H7 (cell line): ENCODE results near the gene NT5C1B. TPM values are rescaled to one million over a fixed set of nuclear protein-coding genes. Genes with fewer than 3 reads are reported as not detected.

Experiments used
- DNase-seq: peaks from one replicate; pipeline ENCODE4 v3.0.0; 2012
- H3K27me3 ChIP-seq: 2 replicates; pipeline ENCODE4 v1.6.0; 2011; ENCODE audit warnings: mild to moderate bottlenecking, low read length; ENCODE audit not compliant: control insufficient read depth, insufficient read depth
- H3K36me3 ChIP-seq: replicated peaks from 2 replicates; pipeline ENCODE4 v1.5.1; 2011; ENCODE audit warnings: low read length; ENCODE audit not compliant: control insufficient read depth, insufficient read depth
- H3K4me3 ChIP-seq: 2 replicates; pipeline ENCODE4 v1.5.1; 2011; ENCODE audit warnings: low read depth, mild to moderate bottlenecking, control low read depth, low read length, moderate library complexity; ENCODE audit not compliant: insufficient read depth
- total RNA-seq: library from RNA; depleted of rRNA; stranded (reverse); fragments of >200 nt; shearing (Covaris generic); gene quantifications from 2 replicates; pipeline ENCODE4 v1.2.3, GENCODE V29; 2014

Gene NT5C1B
- total RNA-seq, 1 experiment from 2014 or later = not detected

GRCh38 chr2:18588049-18588448 lies 1.3 kb downstream of the NT5C1B start:
- no peak for DNase-seq
- no peaks in the 10 kb centered on the region for H3K27me3 ChIP-seq
- no peaks in the 10 kb centered on the region for H3K36me3 ChIP-seq
- no peak overlapping the region for H3K4me3 ChIP-seq

DNA sequence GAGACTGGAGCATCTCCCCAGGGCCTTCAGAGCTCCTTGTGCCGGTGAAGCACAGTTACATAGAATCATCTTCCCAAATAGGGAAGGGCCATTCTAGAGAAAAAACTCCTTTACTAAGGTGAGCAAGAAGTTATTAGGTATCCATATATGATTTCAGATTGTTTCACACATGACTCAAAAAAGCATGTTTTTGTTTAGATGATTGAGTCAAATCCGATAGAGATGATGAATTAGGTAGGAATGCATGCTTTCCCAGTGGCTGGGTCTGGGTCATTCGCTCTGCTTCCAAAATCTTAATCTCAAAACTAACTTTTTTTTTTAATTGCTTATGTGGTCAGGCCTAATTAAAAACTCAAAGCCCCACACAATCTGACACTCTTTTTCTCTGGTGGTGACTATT lies 3.8 kb downstream of the NT5C1B start:
- no peak for DNase-seq
- H3K4me3 ChIP-seq = no peak overlapping the region
- H3K36me3 ChIP-seq = no peaks in the 10 kb centered on the region
- no peaks in the 10 kb centered on the region for H3K27me3 ChIP-seq

DNA sequence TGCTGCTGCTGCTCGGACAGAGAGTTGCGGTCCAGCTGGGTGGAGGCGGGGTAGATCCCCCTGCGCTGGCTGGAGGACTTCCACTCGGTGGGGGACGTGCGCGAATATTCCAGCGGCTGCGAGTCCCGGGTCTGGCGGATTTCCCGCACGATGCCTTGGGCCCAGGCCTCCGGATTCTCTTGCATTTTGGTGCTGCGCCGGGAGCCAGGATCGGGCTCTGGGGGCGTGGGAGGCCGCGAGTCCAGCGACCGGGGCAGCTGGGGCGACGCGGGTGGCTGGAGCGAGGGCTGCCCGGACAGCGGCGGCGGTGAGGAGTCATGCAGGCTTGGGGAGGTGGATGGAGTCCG lies 4.8 kb downstream of the NT5C1B start:
- peak; percentile 6 for DNase-seq
- Histone ChIP-seq H3K36me3 (no peaks in the 10 kb centered on the region), H3K4me3 (no peak overlapping the region), H3K27me3 (no peaks in the 10 kb centered on the region)

- Histone ChIP-seq H3K4me3 (no peak overlapping the region), H3K27me3 (no peaks in the 10 kb centered on the region), H3K36me3 (no peaks in the 10 kb centered on the region)
- DNase-seq = no peak
These were observed 5.3 kb downstream of the NT5C1B start for GRCh38 chr2:18583905-18584607.

- no peaks in the 10 kb centered on the region for H3K27me3 ChIP-seq
- no peaks in the 10 kb centered on the region for H3K36me3 ChIP-seq
- DNase-seq = no peak
- no peak overlapping the region for H3K4me3 ChIP-seq
These were observed 8.8 kb downstream of the NT5C1B start for GRCh38 chr2:18580606-18581005.

GRCh38 chr2:18578033-18578432 lies 11.3 kb downstream of the NT5C1B start:
- H3K27me3 ChIP-seq = no peaks in the 10 kb centered on the region
- H3K4me3 ChIP-seq = no peak overlapping the region
- DNase-seq = no peak
- H3K36me3 ChIP-seq = no peaks in the 10 kb centered on the region

DNA sequence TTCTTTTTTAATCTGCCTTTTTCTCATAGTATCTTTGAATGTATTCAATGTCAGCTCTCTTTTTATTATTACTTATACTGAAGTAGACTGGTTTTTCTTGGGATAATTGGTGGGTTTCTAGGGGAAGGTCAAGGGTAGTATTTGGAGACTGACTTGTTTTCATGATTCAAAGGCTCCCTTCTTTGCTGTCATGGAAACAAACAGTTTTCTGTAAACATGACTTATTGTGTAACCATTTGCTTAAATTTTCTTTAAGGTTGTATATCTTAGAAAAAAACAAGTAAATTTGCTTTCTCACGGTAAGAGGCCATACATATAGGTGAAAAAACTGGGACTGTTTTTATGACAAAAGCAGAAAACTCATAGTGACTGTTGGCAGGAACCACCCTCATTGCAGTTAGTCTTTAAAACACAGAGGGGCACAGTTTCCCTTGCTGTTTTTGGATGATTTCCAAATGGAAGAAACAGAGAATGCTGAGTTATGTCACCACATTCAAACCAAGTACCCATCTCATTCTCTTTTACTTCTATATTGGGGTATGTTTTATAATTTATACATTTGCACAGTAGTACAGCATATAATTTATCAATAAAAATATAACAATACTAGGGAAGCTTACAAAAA lies 23.1 kb downstream of the NT5C1B start:
- DNase-seq = no peak
- Histone ChIP-seq H3K36me3 (no peaks in the 10 kb centered on the region), H3K4me3 (no peak overlapping the region), H3K27me3 (no peaks in the 10 kb centered on the region)

GRCh38 chr2:18560797-18561085 lies 28.6 kb downstream of the NT5C1B start:
- no peaks in the 10 kb centered on the region for H3K36me3 ChIP-seq
- H3K4me3 ChIP-seq = peak overlapping the region; percentile 72
- DNase-seq = no peak
- no peaks in the 10 kb centered on the region for H3K27me3 ChIP-seq

DNA sequence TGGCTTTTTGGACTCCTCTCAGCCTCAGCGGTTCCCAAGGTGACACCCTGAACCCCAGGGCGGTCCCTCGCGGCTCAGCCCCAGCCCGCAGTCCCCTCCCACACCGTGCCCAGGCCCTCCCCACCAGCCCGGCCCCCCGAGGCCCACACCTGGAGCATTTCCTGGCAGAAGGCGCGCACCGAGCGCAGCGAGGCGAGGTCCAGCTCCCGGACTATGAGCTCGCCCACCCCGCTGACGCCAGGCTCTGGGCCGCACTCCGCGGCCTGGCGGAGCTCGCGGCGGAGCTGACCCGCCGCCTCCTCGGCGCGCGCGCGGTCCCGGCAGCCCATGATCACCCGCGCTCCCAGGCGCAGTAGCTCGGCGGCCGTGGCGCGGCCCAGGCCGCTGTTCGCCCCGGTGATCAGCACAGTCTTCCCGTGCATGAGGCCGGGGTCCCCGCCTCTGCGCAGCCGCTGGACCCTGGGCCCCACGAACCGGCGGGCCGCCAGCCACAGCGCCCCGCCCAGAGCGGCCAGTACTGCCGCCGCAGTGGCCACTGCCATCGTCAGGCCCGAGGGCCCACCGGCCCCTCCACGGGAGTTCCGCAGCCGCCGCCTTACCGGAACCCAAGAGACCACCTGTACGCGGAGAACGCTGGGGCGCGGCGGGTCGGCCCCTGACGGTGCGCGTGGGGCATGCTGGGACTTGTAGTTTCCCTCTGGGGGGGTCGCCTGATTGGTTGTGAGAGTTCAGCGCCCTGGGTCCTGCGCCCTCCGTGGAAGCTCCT lies 29.2 kb downstream of the NT5C1B start, which contains the start of gene RDH14:
RDH14 (minus strand) TSS at position 623 of the 766 bp plus-strand sequence; CDS start at position 542, 81 bp downstream.
- Histone ChIP-seq H3K27me3 (no peaks in the 10 kb centered on the region), H3K4me3 (peak within 1 kb of the TSS; percentile 72), H3K36me3 (no peaks in the 10 kb centered on the region; the same call in 1 of the 2 replicates)
- DNase-seq = peak; percentile 88

GRCh38 chr2:18559531-18560030 lies 29.8 kb downstream of the NT5C1B start:
- Histone ChIP-seq H3K36me3 (no peaks in the 10 kb centered on the region; the same call in 1 of the 2 replicates), H3K27me3 (no peaks in the 10 kb centered on the region), H3K4me3 (peak overlapping the region; percentile 72)
- DNase-seq = peak; percentile 7

GRCh38 chr2:18558458-18558857 lies 30.9 kb downstream of the NT5C1B start:
- no peak for DNase-seq
- H3K4me3 ChIP-seq = no peak overlapping the region
- no peaks in the 10 kb centered on the region for H3K27me3 ChIP-seq
- H3K36me3 ChIP-seq = no peaks in the 10 kb centered on the region; the same call in none of the 2 replicates

DNA sequence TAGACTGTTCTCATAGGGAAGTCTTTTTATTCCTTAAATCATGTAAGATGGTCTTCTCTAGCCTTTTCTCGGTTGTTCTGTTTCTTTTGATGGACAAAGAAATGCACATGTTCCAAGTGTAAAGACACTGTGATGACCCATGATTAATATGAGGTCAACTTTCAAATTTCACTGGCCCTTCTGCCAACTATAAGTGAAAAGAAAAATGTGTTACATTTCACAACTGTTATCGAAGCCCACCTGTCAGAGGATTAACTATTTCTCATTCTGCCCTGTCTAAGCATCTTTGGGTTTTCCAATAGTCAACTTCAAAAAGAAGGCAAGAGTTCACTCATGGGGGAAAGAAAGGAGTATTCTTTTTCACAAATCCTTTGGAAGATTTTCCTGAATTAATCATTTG lies 32.2 kb downstream of the NT5C1B start:
- DNase-seq = no peak
- no peak overlapping the region for H3K4me3 ChIP-seq
- H3K36me3 ChIP-seq = no peaks in the 10 kb centered on the region; the same call in none of the 2 replicates
- H3K27me3 ChIP-seq = no peaks in the 10 kb centered on the region

DNA sequence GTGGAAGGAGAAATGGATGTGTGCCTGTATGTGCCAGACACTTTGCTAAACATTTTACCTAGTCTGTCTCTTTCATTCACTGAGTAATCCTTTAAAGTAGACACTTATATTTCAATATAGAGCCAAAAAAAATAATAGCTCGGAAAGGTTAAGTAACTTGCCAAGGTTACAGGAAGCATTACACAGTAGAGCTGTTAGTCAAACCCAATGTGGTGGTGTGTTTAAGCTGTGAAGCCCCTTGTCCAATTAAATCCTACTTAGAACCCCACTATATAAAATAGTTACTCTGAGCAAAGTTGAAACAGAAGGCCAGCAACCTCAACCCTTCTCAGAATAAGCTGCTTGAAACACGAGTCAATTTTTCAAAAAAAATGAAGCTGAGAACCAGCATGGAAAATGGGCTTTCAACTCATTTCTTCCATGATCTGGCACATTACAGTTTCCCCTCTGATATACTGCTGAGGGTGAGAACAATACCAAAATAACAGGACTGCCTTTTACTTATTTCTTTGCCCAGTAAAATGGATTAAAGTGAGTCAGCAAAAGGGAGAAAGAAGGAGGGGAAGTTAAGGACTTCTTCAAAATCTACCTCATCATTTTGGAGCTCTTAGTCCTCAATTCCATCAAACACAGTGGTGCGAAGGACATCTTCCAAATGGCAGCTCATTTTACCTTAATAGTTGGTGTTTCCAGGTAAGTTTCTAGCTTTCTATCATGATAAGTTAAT lies 36.9 kb downstream of the NT5C1B start:
- no peaks in the 10 kb centered on the region for H3K27me3 ChIP-seq
- H3K4me3 ChIP-seq = no peak overlapping the region
- no peak for DNase-seq
- no peaks in the 10 kb centered on the region; the same call in none of the 2 replicates for H3K36me3 ChIP-seq

- no peak overlapping the region for H3K4me3 ChIP-seq
- no peaks in the 10 kb centered on the region for H3K27me3 ChIP-seq
- H3K36me3 ChIP-seq = no peaks in the 10 kb centered on the region; the same call in none of the 2 replicates
- DNase-seq = no peak
These were observed 37.7 kb downstream of the NT5C1B start for GRCh38 chr2:18551623-18552022.
